Breast epithelium (tissue), 3 donors: ENCODE data around the gene TMEM218.

ENCODE experiments used
- CTCF ChIP-seq, 3 donors: fragments of 450-650 bp; IDR thresholded peaks; one replicate each; pipeline ENCODE4 v1.5.1; 2016 to 2017; ENCODE audit warnings: antibody characterized with exemption in 3 of 3, mild to moderate bottlenecking in 3 of 3, moderate library complexity in 3 of 3
- POLR2A ChIP-seq: fragments of 450-650 bp; IDR thresholded peaks from one replicate; pipeline ENCODE4 v1.6.1; 2016; ENCODE audit warnings: antibody characterized with exemption, mild to moderate bottlenecking, moderate library complexity
- POLR2AphosphoS5 ChIP-seq, 3 donors: sonication (generic); formaldehyde crosslinking; IDR thresholded peaks; one replicate each; pipeline ENCODE4 v1.6.1; 2017; ENCODE audit warnings: antibody characterized with exemption in 3 of 3

GRCh38 chr11:125053167-125053566 is 58.3 kb downstream of the TMEM218 start:
- no peak for TF ChIP-seq CTCF (IDR thresholded peaks at IDR 0.05)
- TF ChIP-seq POLR2A: no peak
- no peak for TF ChIP-seq POLR2AphosphoS5 (IDR thresholded peaks at IDR 0.05)
